SK-N-MC (cell line): Measurements from ENCODE around the gene ANXA3.
"Not testable (repeated sequence)": the region's sequence is repeated elsewhere in the genome, so short reads cannot be mapped to it uniquely, and the experiment has no call there.

ENCODE experiments used
- DNase-seq: peaks from one replicate; pipeline ENCODE4 v3.0.0-alpha.2; 2011; ENCODE audit warnings: low read depth, low spot score
- H3K27ac ChIP-seq: fragments of 200-600 bp; sonication (generic); 2 replicates; pipeline ENCODE4 v1.5.1; 2016; ENCODE audit warnings: mixed run types
- H3K36me3 ChIP-seq: fragments of 200-600 bp; sonication (generic); 2 replicates; pipeline ENCODE4 v1.6.1; 2017; ENCODE audit warnings: antibody characterized with exemption, low read length, mixed read lengths; ENCODE audit not compliant: insufficient read depth
- H3K4me3 ChIP-seq: fragments of 200-600 bp; sonication (generic); 2 replicates; pipeline ENCODE4 v1.5.1; 2016
- H3K9ac ChIP-seq: fragments of 200-600 bp; sonication (generic); 2 replicates; pipeline ENCODE4 v1.8.0; 2017; ENCODE audit warnings: mixed run types, mixed read lengths; ENCODE audit not compliant: insufficient read length
- H3K9me3 ChIP-seq: fragments of 200-600 bp; sonication (generic); 2 replicates; pipeline ENCODE4 v1.6.1; 2017; ENCODE audit warnings: low read depth, mild to moderate bottlenecking, antibody characterized with exemption, low read length, moderate library complexity, mixed read lengths
- EZH2 ChIP-seq: fragments of 200-600 bp; sonication (generic); IDR thresholded peaks from one replicate; pipeline ENCODE4 v1.6.1; 2017; ENCODE audit warnings: antibody characterized with exemption
- FOXP2 ChIP-seq: optimal IDR thresholded peaks from 2 replicates; pipeline ENCODE3; 2011; ENCODE audit warnings: mild to moderate bottlenecking, moderate library complexity; ENCODE audit not compliant: insufficient read depth; ENCODE audit errors: extremely low read length, control extremely low read depth
- POLR2AphosphoS5 ChIP-seq: IDR thresholded peaks from 2 replicates; pipeline ENCODE4 v1.6.1; 2012; ENCODE audit warnings: mild to moderate bottlenecking, low read depth, low read length, borderline replicate concordance

Gene ANXA3

GRCh38 chr4:78532046-78532445, 19.5 kb upstream of the ANXA3 start:
- no peak for DNase-seq
- no peak for TF ChIP-seq EZH2
- TF ChIP-seq FOXP2, result no peak
- no peak for TF ChIP-seq POLR2AphosphoS5
- Histone ChIP-seq H3K36me3 (no peaks in the 10 kb centered on the region), H3K4me3 (no peak overlapping the region), H3K9me3 (no peaks in the 10 kb centered on the region), H3K9ac (no peak overlapping the region), H3K27ac (no peak overlapping the region)

DNA sequence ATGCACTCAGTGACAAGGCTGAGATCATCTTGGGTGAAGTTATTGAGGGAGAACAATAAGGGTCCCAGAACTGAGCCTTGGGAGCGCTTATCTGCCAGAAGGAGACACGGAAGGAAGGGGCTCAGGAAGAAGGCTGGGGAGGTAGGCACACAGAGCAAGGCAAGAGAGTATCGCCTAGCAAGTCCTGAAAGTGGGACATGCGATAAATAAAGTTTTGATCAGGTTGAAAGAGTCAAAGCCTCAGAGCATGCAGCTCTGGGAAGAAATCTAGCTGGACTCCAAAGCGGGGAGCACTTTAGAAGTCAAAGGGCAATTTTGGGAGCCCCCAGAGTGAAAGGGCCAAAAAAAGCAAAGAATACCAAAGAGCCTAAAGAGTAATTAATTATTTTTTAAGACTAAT, 17.7 kb upstream of the ANXA3 start:
- no peak overlapping the region for H3K9ac ChIP-seq
- H3K27ac ChIP-seq, result no peak overlapping the region
- TF ChIP-seq EZH2 (no peak), POLR2AphosphoS5 (no peak)

GRCh38 chr4:78534286-78534955, 17.1 kb upstream of the ANXA3 start:
- Histone ChIP-seq H3K27ac (no peak overlapping the region), H3K4me3 (no peak overlapping the region), H3K9ac (no peak overlapping the region), H3K36me3 (no peaks in the 10 kb centered on the region), H3K9me3 (no peaks in the 10 kb centered on the region)
- DNase-seq, result no peak
- TF ChIP-seq EZH2, result no peak
- no peak for TF ChIP-seq POLR2AphosphoS5
- TF ChIP-seq FOXP2, result no peak

More for the DNA sequence above, 17.7 kb upstream of the ANXA3 start:
- no peak for DNase-seq
- Histone ChIP-seq H3K4me3 (no peak overlapping the region), H3K9me3 (no peaks in the 10 kb centered on the region), H3K36me3 (no peaks in the 10 kb centered on the region)

DNA sequence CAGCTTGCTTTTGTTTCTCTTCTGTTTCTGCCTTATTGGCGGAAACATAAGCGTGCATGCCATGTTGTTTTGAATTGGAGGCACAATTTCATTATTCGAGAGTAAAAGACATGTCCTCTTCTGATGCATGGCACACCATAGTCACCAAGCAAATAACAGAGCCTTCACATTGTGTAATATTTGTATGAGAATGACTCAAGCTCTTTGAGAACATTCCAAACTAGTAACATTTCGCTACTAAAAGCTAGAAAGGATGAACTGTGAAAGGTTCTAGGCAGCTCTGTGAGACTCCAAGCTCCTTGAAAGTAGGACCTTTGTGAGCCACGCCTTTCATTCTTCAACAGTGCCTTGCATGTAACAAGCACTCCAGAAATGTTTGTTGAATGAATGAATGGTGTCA, 9.2 kb upstream of the ANXA3 start:
- no peak for DNase-seq
- H3K27ac ChIP-seq, result no peak overlapping the region
- H3K4me3 ChIP-seq, result no peak overlapping the region
- no peaks in the 10 kb centered on the region for H3K36me3 ChIP-seq
- TF ChIP-seq POLR2AphosphoS5 (no peak), FOXP2 (no peak), EZH2 (no peak)
- H3K9ac ChIP-seq, result no peak overlapping the region
- no peaks in the 10 kb centered on the region for H3K9me3 ChIP-seq

- no peak for TF ChIP-seq POLR2AphosphoS5
- no peak for TF ChIP-seq EZH2
- no peak for TF ChIP-seq FOXP2
- no peaks in the 10 kb centered on the region for H3K9me3 ChIP-seq
- H3K4me3 ChIP-seq, result no peak overlapping the region
- no peaks in the 10 kb centered on the region for H3K36me3 ChIP-seq
- no peak overlapping the region for H3K9ac ChIP-seq
- no peak for DNase-seq
- H3K27ac ChIP-seq, result no peak overlapping the region
Observed at GRCh38 chr4:78543424-78544125, 8.0 kb upstream of the ANXA3 start.

DNA sequence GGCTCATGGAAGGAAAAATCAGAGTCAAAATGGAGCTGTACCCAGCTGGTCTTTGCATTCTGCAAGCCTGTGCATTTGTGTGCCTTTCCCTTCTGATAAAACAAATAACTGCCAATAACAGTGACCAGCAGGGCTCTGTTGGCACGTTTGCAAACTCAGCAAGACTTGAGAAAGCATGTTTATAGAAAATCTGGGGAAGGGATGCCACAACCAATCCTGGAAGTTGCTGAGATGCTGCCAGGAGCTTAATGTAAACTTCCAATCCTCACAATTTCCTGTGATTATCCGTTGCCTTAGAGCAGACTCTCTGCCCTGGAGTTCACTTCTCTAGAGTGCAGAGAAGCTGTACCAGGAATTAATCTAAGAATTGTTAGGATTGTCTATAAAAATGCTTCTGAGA, 6.9 kb upstream of the ANXA3 start:
- TF ChIP-seq FOXP2 (no peak), EZH2 (no peak), POLR2AphosphoS5 (no peak)
- Histone ChIP-seq H3K9me3 (no peaks in the 10 kb centered on the region), H3K9ac (no peak overlapping the region), H3K36me3 (no peaks in the 10 kb centered on the region), H3K4me3 (no peak overlapping the region), H3K27ac (no peak overlapping the region)
- no peak for DNase-seq

GRCh38 chr4:78545275-78546246, 6.0 kb upstream of the ANXA3 start:
- no peak overlapping the region for H3K27ac ChIP-seq
- no peak for DNase-seq
- no peaks in the 10 kb centered on the region for H3K9me3 ChIP-seq
- no peak overlapping the region for H3K4me3 ChIP-seq
- H3K36me3 ChIP-seq, result no peaks in the 10 kb centered on the region
- no peak for TF ChIP-seq FOXP2
- no peak for TF ChIP-seq EZH2
- no peak for TF ChIP-seq POLR2AphosphoS5
- no peak overlapping the region for H3K9ac ChIP-seq

- H3K9ac ChIP-seq, H3K27ac ChIP-seq, H3K9me3 ChIP-seq: not testable (repeated sequence)
Observed at GRCh38 chr4:78547899-78548298, 3.7 kb upstream of the ANXA3 start.

GRCh38 chr4:78548889-78549288, 2.7 kb upstream of the ANXA3 start:
- H3K27ac ChIP-seq, H3K9ac ChIP-seq, DNase-seq, H3K36me3 ChIP-seq, H3K4me3 ChIP-seq, H3K9me3 ChIP-seq: not testable (repeated sequence)

More at GRCh38 chr4:78547899-78548298, 3.7 kb upstream of the ANXA3 start:
- H3K4me3 ChIP-seq, H3K36me3 ChIP-seq, DNase-seq: not testable (repeated sequence)
